ENCODE data around the gene UNC119B.

UNC119B gene

DNA sequence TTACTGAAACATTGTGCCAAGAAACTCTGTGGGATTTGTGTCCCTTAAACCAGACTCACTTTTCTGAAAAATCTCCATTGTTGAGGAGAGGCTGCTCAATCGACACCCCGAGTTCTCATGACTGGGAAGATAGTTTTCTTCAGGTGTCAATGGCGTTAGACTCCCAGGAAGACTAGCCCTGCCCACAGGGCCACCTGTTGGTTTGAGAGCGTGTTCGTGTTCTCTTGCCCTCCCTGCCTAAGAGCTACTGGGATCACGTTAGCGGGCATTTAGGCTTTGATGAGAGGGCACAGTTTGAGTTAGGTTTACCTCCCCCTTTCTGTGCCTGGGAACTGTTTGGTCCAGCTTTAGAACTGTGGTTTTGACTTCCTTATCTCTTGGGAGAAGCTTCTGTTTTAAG is 10.7 kb upstream of the UNC119B start:
- CTCF ChIA-PET, result interaction anchor here (1.6 to 3.1 kb wide), 5 partner anchors 12 to 273 kb away, joined by 5 to 15 read pairs (median 11); partner anchors contain the start of gene UNC119B
- POLR2A ChIA-PET, result no interaction called here
- no peak overlapping the region for H3K4me3 ChIP-seq (ENCODE audit: low read depth, low read length)
- no peak for DNase-seq (ENCODE audit: low read depth, low spot score)
- TF ChIP-seq, protein P1, sequence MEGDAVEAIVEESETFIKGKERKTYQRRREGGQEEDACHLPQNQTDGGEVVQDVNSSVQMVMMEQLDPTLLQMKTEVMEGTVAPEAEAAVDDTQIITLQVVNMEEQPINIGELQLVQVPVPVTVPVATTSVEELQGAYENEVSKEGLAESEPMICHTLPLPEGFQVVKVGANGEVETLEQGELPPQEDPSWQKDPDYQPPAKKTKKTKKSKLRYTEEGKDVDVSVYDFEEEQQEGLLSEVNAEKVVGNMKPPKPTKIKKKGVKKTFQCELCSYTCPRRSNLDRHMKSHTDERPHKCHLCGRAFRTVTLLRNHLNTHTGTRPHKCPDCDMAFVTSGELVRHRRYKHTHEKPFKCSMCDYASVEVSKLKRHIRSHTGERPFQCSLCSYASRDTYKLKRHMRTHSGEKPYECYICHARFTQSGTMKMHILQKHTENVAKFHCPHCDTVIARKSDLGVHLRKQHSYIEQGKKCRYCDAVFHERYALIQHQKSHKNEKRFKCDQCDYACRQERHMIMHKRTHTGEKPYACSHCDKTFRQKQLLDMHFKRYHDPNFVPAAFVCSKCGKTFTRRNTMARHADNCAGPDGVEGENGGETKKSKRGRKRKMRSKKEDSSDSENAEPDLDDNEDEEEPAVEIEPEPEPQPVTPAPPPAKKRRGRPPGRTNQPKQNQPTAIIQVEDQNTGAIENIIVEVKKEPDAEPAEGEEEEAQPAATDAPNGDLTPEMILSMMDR (IDR thresholded peaks at IDR 0.05; ENCODE audit: insufficient read depth, low read length, missing control alignments), result no peak

DNA sequence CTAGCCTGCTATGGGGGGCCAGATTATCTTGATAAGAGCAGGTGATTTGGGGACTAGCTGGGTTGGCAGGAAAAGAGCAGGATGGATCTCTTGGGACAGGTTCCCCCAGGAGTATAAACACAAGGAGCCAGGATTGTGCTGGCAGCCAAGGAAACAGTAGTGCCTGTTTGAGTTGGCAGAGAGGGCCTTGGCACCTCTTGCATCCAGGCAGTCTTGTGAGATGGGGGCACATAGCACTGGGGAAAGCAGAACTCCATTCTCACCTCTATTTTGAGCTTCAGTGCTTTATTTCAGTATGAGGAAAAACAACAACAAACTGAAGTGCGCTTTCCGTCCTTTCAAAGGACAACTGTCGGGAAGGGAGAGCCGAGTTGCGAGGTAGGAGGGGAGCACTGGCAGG is 9.4 kb upstream of the UNC119B start:
- H3K4me3 ChIP-seq (ENCODE audit: low read depth, low read length), result no peak overlapping the region
- ChIA-PET CTCF (interaction anchor here (1.0 to 3.1 kb wide), 4 partner anchors 10 to 271 kb away, joined by 3 to 12 read pairs (median 8); no protein-coding TSS in a partner anchor), POLR2A (no interaction called here)
- TF ChIP-seq, protein P1 (IDR thresholded peaks at IDR 0.05; ENCODE audit: insufficient read depth, low read length, missing control alignments), result no peak
- no peak for DNase-seq (ENCODE audit: low read depth, low spot score)

DNA sequence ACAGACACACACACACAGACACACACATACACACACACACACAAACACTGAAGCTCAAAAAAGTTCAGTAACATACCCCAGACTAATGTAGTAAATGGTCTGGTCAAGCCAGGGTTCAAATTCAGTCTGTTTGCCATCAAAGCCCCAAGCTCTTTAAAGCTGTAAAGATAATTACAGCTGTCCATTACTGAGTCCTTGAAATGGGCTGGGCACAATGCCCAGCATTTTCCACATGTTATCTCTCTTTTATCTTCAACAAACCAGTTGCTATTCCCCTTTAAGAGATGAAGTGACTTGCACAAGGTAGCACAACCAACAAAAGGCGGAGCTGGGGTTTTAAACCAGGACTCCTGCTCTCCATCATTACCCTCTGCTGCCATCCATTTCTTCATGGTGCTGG is 7.6 kb upstream of the UNC119B start:
- no peak for DNase-seq (ENCODE audit: low read depth, low spot score)
- POLR2A ChIA-PET, result no interaction called here
- no peak overlapping the region for H3K4me3 ChIP-seq (ENCODE audit: low read depth, low read length)
- CTCF ChIA-PET, result interaction anchor here (2.3 to 3.1 kb wide), 2 partner anchors 13 to 56 kb away, joined by 9 to 11 read pairs; no protein-coding TSS in a partner anchor
- TF ChIP-seq, protein P1 (IDR thresholded peaks at IDR 0.05; ENCODE audit: insufficient read depth, low read length, missing control alignments), result no peak

DNA sequence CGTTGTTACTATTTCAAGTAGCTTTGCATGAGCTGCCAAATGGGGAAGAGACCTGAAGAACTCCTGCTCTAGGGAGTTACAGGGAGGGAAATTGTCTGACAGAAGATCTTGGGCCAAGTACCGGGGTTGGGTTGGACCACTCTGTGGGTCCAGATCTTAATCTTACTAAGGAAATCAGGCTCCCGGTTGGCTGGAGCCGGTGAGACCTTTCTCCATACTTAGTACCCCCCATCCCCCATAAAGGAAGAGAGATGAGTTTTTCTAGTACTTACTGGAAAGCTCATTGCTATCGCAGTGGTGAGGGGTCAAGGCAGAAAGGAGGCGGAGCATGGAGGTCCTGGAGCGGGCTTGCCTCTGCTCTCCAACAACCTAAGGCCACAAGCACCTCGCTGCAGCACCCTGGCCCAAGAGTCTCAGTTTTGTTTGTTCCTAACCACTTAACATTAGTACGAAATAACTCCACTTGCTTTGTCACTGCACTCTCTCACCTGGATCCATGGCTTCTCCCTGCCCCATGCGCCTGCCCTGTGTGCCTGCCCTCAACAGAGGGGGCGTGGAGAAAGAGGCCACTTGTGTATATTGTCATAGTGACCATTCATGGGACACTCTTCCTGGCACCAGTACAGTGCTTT is 6.8 kb upstream of the UNC119B start:
- no peak overlapping the region for H3K4me3 ChIP-seq (ENCODE audit: low read depth, low read length)
- ChIA-PET POLR2A (no interaction called here), CTCF (interaction anchor here (0.6 to 2.3 kb wide), 2 partner anchors 12 to 56 kb away, joined by 3 to 9 read pairs; no protein-coding TSS in a partner anchor)
- DNase-seq (ENCODE audit: low read depth, low spot score), result no peak
- TF ChIP-seq, protein P1 (IDR thresholded peaks at IDR 0.05; ENCODE audit: insufficient read depth, low read length, missing control alignments), result no peak

DNA sequence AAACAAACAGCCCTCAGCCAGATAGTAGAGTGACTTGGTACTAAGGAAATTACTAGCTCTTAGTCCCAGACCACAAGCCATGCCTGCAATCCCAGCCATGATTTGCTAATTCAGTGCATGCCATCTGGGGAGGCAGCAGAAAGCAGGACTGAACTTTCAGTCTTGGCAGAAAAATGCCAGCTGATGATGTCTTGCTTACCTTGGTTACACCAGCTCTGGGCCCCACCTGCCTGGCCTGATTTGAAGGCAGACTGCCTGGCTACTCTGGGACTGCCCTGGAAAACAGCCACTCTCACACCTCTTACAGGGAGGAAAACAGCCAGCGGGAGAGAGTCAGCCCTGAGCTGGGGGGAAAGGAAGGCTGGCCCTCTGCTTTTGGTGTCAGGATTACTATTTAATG is 4.6 kb upstream of the UNC119B start:
- POLR2A ChIA-PET, result no interaction called here
- no peak for DNase-seq (ENCODE audit: low read depth, low spot score)
- TF ChIP-seq, protein P1 (IDR thresholded peaks at IDR 0.05; ENCODE audit: insufficient read depth, low read length, missing control alignments), result no peak
- CTCF ChIA-PET, result interaction anchor here (1.1 to 1.2 kb wide), 3 partner anchors 11 to 124 kb away, joined by 3 read pairs; partner anchors contain the start of gene POP5
- H3K4me3 ChIP-seq (ENCODE audit: low read depth, low read length), result no peak overlapping the region

DNA sequence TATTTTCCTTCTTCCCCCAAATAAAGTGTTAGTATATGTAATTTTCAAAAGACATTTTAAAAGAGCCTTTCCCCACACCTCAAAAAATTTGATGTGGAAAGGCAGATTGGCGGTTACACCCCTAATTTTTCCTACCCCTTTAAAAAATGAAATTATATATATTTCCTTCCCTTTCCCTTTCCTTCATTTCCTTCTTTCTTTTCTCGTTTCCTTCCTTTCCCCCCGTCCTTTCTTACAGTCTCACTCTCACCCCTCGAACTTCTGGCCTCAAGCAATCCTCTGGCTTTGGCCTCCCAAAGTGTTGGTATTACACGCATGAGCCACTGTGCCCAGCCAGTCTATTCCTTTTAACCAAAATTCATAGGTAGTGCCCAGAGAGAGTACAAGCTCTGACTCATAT is 4.2 kb upstream of the UNC119B start:
- CTCF ChIA-PET, result interaction anchor here (1.1 to 1.2 kb wide), 3 partner anchors 11 to 125 kb away, joined by 3 read pairs; partner anchors contain the start of gene POP5
- POLR2A ChIA-PET, result no interaction called here
- TF ChIP-seq, protein P1 (IDR thresholded peaks at IDR 0.05; ENCODE audit: insufficient read depth, low read length, missing control alignments), result no peak
- no peak for DNase-seq (ENCODE audit: low read depth, low spot score)
- no peak overlapping the region for H3K4me3 ChIP-seq (ENCODE audit: low read depth, low read length)
